Activated CD8-positive, alpha-beta memory T cell treated with anti-CD3 and anti-CD28 coated beads, Interleukin-2, amount 50 U/mL, for 1 hour (primary cell): ENCODE results near the gene DAZAP1.
"Not testable (repeated sequence)": the region's sequence is repeated elsewhere in the genome, so short reads cannot be mapped to it uniquely, and the experiment has no call there.

Experiments
- DNase-seq: peaks from one replicate; pipeline ENCODE4 v3.0.0-alpha.2; 2020; ENCODE audit errors: extremely low read depth

Gene DAZAP1

DNA sequence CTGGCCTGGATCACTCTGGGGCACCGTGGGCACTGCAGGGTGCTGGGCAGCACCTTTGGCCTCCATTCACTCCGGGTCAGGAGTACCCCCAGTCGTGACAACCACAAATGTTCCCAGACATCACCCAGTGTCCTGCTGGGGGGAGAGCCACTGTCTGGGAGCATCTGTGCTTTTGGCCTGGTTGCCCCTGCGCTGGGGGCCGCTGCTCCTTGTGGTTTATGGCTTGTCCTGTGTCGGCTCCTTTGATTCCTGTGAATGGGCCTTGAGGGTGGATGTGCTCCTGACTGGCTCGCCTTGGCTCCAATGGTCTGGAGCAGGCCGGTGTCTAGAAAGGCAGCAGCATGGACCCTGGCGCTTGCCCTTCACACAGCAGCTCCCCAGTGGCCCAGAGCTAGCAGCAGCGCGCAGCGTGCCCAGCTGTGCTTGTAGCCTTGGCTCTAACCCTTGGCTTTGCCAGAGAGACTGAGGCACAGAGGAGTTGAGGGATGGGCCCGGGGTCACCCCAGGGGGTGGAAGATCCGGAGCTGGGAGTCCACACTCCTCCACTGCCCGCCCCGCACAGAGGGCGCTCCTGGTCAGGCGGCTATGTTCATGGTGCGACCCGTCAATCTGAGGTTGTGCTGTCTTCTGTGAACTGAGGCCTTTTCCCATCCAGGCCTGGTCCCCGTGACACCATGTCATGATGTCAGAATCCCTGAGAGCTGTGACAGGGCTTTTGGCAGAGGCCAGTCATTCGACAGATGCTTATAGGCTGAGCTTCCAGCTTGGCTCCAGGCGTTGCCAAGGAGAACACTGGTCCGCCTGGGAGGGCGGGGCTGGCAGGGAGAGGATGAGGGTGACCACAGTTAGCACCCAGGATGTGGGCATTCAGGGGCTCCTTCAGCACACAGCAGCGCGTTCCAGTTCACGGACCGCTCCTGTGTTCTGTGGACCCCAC, 4.1 kb downstream of the DAZAP1 start:
- no peak for DNase-seq

DNA sequence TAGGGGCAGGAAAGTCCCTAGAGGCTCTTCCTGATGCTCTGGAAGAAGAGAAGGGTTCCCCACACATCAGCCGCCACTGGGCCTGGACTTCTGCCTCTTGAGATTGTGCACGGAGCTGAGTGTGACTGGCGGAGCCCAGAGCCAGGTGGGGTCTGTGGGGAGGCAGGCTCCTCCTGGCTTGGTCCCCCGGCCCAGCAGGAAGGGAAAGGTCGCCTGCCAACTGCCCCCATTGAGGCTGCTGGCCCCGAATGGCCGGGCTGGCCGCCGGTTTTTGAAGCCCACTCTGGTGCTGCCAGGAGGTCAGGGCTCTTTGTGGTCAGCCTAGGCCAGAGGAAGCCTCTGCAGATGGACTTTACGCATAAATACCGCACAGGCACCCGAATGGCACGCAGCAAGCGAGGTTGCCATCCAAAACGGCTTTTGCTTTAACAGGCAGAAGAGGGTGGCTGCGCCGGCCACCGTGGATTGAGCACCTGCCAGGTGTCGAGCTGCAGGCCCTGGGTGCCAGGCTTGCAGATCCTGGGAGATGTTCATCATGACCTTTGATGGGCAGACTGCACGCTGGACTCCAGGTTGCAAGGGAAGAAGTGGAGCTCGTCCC, 5.0 kb downstream of the DAZAP1 start:
- DNase-seq, result no peak

DNA sequence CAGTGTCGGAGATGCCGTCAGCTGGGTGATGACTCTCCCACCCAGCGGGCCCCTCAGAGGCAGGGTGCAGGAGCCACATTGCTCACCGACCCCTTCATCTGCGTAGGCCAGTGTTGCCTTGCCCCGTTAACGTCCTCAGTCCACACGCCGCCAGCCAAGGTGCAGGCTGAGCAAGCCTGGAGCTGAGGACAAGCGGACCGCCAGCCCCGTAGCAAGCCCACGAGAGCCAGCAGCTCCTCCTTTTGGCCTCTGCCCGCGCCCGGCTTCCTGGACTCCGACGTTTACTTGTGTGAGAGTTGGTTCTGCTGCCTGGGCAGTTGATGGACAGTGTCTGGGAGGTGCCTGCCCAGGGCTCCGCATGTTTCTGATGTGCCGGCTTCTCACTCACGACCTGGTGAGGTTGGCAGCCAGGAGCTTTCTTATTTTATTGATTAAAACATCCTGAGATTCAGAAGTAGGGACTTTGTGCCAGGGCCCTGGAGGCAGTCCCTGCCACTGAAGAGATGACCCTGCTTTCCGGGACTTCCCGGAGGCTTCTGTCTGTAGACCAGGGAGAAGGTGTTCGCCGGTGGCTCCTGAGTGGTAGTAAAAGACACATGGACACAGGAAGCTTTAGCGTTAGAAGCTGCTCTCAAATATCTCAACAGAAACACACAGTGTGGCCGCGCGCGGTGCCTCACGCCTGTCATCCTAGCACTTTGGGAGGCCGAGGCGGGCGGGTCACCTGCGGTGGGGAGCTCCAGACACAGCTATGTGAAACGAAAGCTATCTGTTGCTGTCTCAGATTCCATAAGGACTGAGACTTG, 5.8 kb downstream of the DAZAP1 start:
- DNase-seq, result no peak

DNA sequence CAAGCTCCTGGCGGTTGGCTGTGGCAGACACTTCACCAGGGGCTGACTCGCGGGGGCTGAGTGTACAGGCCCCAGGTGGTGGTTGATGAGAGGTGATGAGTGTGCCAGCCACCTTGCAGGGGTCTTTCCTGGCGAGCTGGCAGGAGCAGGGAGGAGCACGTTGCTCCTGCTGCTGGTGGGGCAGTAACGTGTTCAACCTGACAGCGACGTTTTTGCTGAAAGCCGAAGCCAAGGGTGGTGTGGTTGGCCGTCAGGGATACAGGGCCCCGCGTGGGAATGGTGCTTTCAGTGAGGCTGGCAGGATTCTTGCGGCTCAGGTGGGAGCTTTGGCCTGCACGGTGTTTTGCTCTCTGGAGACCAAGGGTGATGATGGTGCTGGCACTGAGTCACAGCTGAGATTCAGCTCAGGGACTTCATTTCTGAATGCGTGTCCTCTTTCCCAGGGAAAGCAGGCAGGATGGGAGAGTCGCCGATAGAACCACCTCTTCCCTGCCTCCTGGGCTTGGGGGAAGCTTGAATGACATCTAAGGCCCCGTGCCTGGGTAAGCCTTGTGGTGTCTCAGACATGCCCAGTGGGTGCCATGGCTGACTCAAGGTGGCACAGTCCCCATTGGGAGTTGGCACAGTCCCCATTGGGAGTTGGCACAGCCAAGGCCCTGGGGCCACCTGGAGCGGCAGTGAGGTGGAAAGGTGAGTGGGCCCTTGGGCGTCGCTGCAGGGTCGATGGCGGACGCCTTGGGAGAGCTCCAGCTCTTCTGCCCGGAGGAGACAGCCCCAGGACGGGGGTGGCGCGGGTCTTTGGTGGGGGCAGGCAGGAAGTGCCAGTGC, 8.8 kb downstream of the DAZAP1 start:
- no peak for DNase-seq

DNA sequence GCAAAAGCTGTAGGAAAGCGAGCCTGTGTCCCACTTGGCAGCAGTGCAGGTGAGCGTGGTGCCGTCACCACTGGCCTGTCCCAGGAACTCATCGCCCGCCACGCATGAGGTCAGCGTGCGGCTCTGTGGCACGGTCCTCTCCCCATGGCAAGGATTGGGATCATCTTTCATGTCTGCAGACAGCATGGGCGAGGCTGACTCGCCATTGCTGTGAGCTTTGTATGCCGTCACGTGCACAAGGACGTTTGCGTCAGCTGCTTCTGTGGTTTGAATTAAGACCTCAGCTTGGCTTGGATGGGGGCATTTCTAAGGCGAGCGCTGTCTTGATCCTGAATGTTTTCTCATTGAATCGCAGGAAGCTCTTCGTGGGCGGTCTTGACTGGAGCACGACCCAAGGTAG, 9.8 kb downstream of the DAZAP1 start:
- DNase-seq, result no peak

DNA sequence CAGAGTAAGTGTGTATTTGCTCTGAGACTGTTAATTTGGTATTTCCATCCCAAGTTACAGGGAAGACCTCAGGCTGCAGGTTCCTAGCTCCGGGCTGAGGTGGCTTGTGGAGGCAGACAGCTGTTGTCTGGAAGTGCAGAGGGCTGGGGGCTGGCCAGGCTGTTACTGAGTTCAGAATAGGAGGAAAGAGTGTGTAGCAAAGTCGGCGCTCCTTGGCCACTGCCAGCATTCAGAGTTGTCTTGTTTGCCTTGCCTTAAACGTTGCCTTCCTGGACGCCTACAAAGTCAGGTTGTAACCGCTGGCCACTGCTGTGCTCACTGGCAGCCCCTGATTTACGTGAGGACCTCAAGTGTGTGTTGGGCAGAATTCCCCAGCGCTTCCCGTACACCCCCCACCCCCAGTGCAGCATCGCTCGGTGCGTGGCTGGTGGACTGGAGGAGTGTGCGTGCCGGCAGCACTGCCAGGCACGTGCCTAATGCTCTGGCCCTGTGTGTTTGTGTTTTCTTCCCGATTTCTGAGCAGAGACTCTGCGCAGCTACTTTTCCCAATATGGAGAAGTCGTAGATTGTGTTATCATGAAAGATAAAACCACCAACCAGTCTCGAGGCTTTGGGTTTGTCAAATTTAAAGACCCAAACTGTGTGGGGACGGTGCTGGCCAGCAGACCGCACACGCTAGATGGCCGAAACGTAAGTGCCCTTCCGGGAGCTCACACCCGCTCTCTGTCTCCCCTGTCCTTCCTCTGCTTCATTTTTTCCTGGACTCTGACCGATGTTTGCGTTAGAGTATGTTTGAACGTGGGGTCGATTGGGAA, 10.5 kb downstream of the DAZAP1 start:
- no peak for DNase-seq

DNA sequence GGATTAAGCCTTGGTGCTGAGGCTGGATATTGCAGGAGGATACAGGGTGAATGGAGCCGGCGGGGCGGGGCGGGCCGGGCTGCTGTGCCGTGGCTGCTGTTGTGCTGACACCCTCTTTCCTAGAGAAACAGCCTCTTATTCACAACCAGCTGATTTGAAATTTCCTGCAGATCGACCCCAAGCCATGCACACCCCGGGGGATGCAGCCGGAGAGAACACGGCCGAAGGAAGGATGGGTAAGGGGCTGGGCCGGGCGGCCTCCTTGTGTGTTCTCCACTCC, 11.1 kb downstream of the DAZAP1 start:
- no peak for DNase-seq

DNA sequence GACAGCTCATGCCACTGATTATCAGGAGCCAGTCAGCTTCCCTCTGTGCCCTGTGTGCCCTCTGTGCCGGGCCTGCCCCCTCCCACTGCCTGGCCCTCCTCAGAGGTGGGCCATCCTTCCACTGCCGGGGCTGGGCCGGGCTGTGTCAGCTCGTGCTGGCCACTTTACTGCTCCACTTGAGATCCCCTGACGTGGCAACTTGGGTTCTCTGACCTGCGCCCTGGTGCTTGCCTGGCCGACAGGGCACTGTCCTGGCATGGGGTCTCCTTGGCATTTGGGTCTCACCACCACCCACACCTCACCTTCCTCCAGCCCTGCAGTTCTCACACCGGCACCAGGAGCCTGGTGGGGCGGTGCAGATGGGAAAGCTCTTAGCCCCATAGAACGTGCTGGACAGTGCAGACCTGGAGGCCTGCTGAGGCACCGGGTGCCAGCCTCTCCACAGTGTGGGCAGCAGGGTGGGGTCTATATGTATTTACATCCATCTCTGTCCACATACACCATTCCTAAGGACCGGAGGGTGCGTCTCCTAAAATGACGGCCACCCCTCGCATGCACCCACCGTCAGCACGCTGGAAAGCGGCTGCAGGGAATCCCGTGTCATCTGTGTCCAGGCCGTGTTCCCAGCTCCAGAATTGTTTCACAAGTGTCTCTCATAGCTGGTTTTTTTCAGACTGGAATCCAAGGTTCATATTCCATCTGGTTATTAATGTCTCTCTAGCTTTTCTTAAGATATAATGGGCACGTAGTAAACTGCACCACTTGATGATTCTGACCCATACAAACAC, 11.8 kb downstream of the DAZAP1 start:
- no peak for DNase-seq

DNA sequence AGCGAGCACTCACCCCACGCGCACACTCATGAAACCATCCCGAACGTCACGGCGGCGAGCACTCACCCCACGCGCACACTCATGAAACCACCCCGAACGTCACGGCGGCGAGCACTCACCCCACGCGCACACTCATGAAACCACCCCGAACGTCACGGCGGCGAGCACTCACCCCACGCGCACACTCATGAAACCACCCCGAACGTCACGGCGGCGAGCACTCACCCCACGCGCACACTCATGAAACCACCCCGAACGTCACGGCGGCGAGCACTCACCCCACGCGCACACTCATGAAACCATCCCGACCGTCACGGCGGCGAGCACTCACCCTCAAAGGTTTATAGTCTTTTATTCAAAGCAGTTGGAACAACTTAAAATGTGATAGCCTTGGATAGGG, 12.7 kb downstream of the DAZAP1 start:
- DNase-seq, result not testable (repeated sequence)

DNA sequence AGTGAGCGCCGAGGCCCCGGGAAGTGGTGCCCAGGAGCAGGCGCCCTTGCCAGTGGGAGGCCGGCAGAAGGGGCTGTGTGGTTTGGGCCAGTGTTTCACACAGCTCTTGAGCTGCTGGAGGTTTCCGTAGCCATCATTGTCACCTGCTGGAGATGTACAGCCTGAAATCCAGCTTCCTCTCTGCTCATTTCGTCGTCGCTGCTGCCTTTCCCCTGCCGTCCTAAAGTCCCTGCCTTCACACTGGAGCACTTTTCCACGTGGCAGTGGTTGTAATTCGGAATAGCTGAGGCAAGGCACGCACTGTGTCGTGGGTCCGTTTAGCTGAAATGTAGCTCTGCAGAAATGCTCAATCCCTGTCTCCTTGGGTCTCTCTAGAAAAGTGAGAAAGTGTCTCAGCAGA, 13.2 kb downstream of the DAZAP1 start:
- no peak for DNase-seq

DNA sequence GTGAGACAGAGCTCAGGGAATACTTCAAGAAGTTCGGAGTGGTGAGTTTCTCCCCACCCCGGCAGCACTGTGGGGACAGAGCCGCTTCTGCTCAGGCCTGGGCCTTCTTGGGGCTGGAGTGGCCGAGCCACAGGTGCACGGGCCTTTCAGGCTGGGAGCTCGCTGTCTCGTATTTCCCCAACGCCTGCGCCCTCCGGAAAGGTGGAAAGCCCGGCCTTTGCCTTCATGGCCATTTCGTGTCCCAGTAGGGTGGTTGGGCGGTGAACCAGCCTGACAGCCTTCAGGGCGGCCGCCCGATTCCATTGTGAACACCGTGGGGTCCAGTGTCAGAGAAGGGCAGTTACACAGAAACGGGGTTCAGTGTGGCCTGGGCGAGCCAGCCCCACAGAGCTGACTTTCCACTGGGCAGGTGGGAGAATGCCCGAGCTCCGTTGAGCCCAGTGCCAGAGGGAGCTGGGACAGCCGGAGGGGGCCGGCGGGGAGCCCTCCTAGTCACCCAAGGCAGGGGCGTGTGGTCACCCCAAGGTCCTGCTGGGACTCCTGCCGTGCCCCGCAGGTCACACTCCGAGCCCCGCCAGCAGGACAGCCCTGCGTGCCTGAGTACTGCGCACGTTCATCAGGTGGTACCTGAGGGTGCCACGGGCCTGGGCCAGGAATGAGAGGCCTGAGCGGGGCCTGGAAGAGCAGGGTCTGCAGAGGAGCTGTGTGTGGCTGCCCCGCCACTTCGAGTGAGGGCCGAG, 14.0 kb downstream of the DAZAP1 start:
- no peak for DNase-seq

DNA sequence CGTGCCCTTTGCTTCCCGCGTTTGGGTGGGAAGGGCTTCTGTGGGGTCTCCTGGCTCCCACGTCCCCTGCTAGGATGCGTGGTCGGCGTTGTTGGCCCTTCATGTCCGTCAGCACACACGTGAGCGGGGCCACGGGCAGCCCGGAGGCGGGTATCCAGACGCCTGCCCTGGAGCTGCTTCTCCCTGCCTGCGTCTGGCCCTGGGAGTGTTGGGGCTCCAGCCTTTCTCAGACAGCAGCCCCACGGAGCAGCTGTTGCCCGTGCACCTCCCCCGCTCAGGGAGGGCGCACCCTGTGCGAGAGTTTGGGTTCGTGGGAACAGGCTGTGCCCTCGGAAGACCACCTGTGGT, 14.5 kb downstream of the DAZAP1 start:
- no peak for DNase-seq

DNA sequence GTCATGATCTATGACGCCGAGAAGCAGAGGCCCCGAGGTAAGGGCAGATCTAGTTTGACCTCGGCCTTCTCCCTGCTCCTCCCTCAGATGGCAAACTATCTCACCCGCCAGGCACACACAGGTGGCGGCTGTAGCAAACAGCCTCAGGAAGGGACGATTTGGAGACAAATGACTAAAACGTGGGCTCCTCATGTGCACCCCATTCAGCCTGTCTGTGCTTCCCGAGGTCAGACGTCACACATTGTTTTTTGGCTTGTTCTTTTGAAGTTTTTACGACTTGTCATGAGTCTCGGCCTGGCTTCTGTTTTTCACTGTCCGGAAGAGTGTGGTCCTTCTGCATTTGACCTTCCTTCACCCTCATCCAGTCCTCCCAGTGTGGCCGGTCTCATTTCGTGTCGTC, 15.0 kb downstream of the DAZAP1 start:
- no peak for DNase-seq

DNA sequence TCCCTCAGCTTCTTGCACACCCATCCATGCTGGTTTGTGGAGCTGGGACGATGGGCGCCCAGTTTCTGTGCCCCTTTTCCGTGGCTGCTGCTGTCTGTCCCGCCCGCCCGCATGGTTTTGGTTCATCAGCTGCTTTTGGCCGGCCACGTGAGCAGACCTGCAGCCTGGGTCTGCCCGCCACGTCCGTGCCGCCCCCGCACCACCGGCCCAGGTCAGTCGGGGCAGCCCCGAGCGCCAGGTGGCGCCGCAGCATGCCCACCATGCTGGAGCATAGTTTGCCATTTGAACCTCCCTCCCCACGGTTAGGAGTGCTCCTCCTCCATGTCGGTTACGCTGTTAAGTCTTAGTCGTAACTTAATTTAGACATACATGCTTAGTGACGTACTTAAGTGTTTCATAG, 15.6 kb downstream of the DAZAP1 start:
- DNase-seq, result no peak

DNA sequence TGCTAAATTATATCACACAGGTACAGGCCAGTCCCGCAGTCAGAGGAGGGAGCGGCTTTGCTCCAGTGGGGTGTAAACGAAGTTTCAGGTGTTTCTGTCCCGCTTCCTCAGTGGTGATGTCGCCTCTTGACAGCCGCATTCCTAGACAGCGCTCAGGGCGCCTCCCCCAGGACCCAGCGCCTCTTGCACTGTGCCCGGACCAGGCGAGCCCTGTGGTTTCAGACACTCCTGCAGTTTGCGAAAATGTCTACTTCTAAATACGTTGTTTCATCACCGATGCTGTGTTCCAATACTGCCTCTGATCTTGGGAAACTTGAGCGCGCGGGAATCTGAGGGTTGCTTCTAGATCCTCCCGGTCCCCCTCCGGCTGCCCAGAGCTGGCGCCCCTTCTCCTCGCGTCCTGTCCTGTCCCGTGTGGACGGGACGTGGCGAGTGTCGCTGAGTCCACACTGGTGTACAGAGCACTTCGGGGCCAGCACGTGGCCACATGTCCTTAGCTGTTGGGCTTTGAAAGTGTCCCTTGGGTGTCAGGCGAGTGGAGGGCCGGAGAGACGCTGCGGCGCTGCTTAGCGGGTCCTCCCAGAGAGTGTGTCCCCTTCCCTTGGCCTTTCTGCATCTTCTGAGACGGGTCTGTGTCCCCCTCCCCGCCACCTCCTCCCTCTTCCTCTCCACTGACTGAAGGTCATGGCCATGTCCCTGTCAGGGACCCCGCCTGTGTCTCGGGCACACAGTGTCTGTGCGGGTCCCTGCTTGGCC, 16.2 kb downstream of the DAZAP1 start:
- no peak for DNase-seq

DNA sequence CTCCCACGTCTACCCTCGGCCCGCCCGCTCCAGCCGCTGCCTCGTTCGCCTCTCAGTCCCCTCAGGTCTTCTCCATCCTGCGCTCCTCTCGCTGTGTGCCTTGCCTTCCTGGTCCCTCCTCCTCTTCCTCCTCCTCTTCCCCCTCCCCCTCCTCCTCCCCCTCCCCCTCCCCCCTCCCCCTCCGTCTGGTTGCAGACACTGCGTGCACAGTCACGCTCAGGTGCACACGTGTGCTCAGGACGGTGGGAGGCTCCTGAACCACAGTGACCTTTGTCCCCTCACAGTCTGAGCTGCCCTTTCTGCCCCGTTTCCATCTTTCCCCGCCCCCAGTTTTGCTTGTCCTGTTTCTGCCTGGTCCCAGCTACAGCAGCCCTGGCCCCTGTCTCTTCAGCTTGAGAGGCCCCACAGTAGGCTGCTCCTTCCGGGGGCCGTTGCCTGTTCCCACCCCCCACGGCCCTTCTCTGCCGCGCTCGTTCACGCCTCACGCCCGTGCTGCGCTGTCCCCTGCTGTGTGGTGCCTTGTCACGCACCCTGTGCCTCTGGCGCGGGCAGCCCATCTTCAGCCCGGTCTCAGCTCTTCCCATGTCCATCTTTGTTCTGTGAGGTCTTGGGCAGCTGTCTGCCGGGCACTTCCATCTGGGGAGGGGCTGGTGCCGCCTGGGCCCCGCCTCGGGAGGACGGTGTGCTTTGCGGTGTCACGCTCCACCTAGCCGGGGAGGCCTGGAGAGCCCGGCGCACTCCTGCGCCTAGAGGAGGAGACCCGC, 17.0 kb downstream of the DAZAP1 start:
- DNase-seq, result no peak

DNA sequence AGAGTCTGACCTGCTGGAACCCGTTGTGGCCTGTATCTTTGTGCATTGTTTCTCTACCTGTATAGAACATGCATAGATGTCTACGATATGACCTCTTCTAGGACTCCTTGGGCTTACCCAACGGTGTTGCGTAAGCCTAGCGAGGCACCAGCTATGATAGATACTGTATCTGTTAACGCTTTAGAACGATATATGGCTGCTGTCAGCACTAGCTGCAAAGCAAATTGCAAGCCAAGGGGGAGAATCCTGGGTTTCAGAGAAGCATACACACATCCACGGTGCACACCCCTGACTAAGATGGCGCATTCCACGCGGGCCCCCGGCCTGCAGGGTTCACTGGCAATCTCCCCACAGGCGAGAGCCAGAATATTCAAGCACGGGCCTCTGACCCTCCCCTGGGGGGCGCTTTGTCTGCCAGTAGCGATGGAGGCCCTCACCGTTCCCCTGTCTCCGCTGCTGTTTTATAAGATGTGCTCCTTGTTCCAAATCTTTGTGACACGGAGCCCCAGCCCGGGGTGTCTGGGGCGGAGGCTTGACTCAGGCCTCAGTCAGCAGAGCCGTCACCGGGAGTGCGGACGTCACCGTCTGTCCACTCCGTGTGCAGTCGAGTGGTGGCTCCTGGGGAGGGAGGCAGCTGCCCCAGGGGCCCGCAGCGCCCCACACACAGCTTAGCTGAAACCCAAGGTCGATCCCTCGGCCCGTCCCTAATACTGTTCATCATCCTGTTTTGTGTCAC, 17.9 kb downstream of the DAZAP1 start:
- DNase-seq, result no peak
